Vagina (tissue), 2 donors: ENCODE data around the gene MAD1L1. TPM values are rescaled to one million over a fixed set of nuclear protein-coding genes. Genes with fewer than 3 reads are reported as not detected.

ENCODE experiments used
- DNase-seq, 2 donors: peaks; one replicate each; pipeline ENCODE4 v3.0.0-alpha.2; 2017; ENCODE audit errors: extremely low spot score in 2 of 2
- H3K27ac ChIP-seq: fragments of 200-600 bp; sonication (generic); one replicate; pipeline ENCODE4 v1.5.1; 2019
- H3K27me3 ChIP-seq: fragments of 200-600 bp; sonication (generic); one replicate; pipeline ENCODE4 v1.5.1; 2019
- H3K36me3 ChIP-seq, 2 donors: fragments of 200-600 bp; sonication (generic); one replicate each; pipeline ENCODE4 v1.5.1; 2017 to 2019
- H3K4me1 ChIP-seq: fragments of 200-600 bp; sonication (generic); one replicate; pipeline ENCODE4 v1.5.1; 2019
- H3K4me3 ChIP-seq, 2 donors: fragments of 200-600 bp; sonication (generic); 1 replicate in 1 of 2; 2 replicates in 1 of 2; pipeline ENCODE4 v1.5.1; 2016 to 2019
- H3K9me3 ChIP-seq: fragments of 200-600 bp; sonication (generic); one replicate; pipeline ENCODE4 v1.5.1; 2019
- CTCF ChIP-seq, 3 experiments: fragments of 450-650 bp in 2 of 3; fragments of 200-600 bp in 1 of 3; sonication (generic) in 1 of 3; IDR thresholded peaks; one replicate each; pipeline ENCODE4 v1.5.1; 2017 to 2019; ENCODE audit warnings: antibody characterized with exemption in 3 of 3, mild to moderate bottlenecking in 2 of 3, moderate library complexity in 2 of 3
- POLR2A ChIP-seq, 2 donors: fragments of 450-650 bp; IDR thresholded peaks; one replicate each; pipeline ENCODE4 v1.6.1; 2017; ENCODE audit warnings: antibody characterized with exemption in 2 of 2, mild to moderate bottlenecking in 2 of 2, moderate library complexity in 2 of 2
- POLR2AphosphoS5 ChIP-seq, 2 donors: sonication (generic); formaldehyde crosslinking; IDR thresholded peaks; one replicate each; pipeline ENCODE4 v1.9.0; 2017; ENCODE audit warnings: antibody characterized with exemption in 2 of 2, mild to moderate bottlenecking in 2 of 2, low read depth in 1 of 2; ENCODE audit not compliant: insufficient read depth in 1 of 2
- intact Hi-C: fragments of 100-400 bp; cut with DNase I; formaldehyde crosslinking; loops from one replicate; pipeline ENCODE4 v1.15.1; 2023
- total RNA-seq: library from RNA; depleted of rRNA; stranded (reverse); fragments of >200 nt; gene quantifications from one replicate; pipeline ENCODE4 v1.2.3, GENCODE V29; 2016

Gene MAD1L1
- total RNA-seq, 1 donor from 2014 or later, result 62.4 TPM

- Histone ChIP-seq H3K27me3 (no peaks in the 10 kb centered on the region), H3K4me3 (no peak overlapping the region), H3K4me1 (peaks cover 32% of the 10 kb centered on the region), H3K9me3 (no peaks in the 10 kb centered on the region), H3K27ac (no peak overlapping the region), H3K36me3 (no peaks in the 10 kb centered on the region)
- DNase-seq, result no peak
- intact Hi-C loops, result no loop called here
- TF ChIP-seq POLR2AphosphoS5 (IDR thresholded peaks at IDR 0.05; ENCODE audit: insufficient read depth in 1 of 2, low read depth in 1 of 2) (no peak), POLR2A (IDR thresholded peaks at IDR 0.05) (no peak), CTCF (IDR thresholded peaks at IDR 0.05) (no peak)
Observed at GRCh38 chr7:2118056-2118455, 114.7 kb downstream of the MAD1L1 start.

GRCh38 chr7:2117646-2118045 lies 115.1 kb downstream of the MAD1L1 start:
- no peaks in the 10 kb centered on the region for H3K9me3 ChIP-seq
- H3K36me3 ChIP-seq, result no peaks in the 10 kb centered on the region
- no peak for TF ChIP-seq POLR2A (IDR thresholded peaks at IDR 0.05)
- no peak for TF ChIP-seq POLR2AphosphoS5 (IDR thresholded peaks at IDR 0.05; ENCODE audit: insufficient read depth in 1 of 2, low read depth in 1 of 2)
- no peak for TF ChIP-seq CTCF (IDR thresholded peaks at IDR 0.05)
- H3K27me3 ChIP-seq, result no peaks in the 10 kb centered on the region
- no peak for DNase-seq
- H3K4me1 ChIP-seq, result peaks cover 32% of the 10 kb centered on the region
- H3K27ac ChIP-seq, result no peak overlapping the region
- H3K4me3 ChIP-seq, result no peak overlapping the region
- intact Hi-C loops, result no loop called here

GRCh38 chr7:2116989-2117591 lies 115.7 kb downstream of the MAD1L1 start:
- Histone ChIP-seq H3K36me3 (no peaks in the 10 kb centered on the region), H3K4me3 (no peak overlapping the region), H3K9me3 (no peaks in the 10 kb centered on the region), H3K4me1 (peaks cover 32% of the 10 kb centered on the region), H3K27me3 (no peaks in the 10 kb centered on the region), H3K27ac (no peak overlapping the region)
- no peak for TF ChIP-seq POLR2A (IDR thresholded peaks at IDR 0.05)
- no peak for TF ChIP-seq CTCF (IDR thresholded peaks at IDR 0.05)
- TF ChIP-seq POLR2AphosphoS5 (IDR thresholded peaks at IDR 0.05; ENCODE audit: insufficient read depth in 1 of 2, low read depth in 1 of 2), result no peak
- intact Hi-C loops, result no loop called here
- DNase-seq, result no peak

GRCh38 chr7:2116448-2116810 lies 116.3 kb downstream of the MAD1L1 start:
- Histone ChIP-seq H3K36me3 (no peaks in the 10 kb centered on the region), H3K4me3 (no peak overlapping the region), H3K27ac (no peak overlapping the region), H3K4me1 (peaks cover 32% of the 10 kb centered on the region), H3K27me3 (no peaks in the 10 kb centered on the region), H3K9me3 (no peaks in the 10 kb centered on the region)
- intact Hi-C loops, result no loop called here
- DNase-seq, result no peak
- no peak for TF ChIP-seq CTCF (IDR thresholded peaks at IDR 0.05)
- TF ChIP-seq POLR2AphosphoS5 (IDR thresholded peaks at IDR 0.05; ENCODE audit: insufficient read depth in 1 of 2, low read depth in 1 of 2), result no peak
- no peak for TF ChIP-seq POLR2A (IDR thresholded peaks at IDR 0.05)

GRCh38 chr7:2115760-2116447 lies 116.8 kb downstream of the MAD1L1 start:
- Histone ChIP-seq H3K27me3 (no peaks in the 10 kb centered on the region), H3K9me3 (no peaks in the 10 kb centered on the region), H3K4me1 (peaks cover 32% of the 10 kb centered on the region), H3K36me3 (no peaks in the 10 kb centered on the region), H3K27ac (no peak overlapping the region), H3K4me3 (no peak overlapping the region)
- DNase-seq, result no peak
- intact Hi-C loops, result no loop called here
- TF ChIP-seq CTCF (IDR thresholded peaks at IDR 0.05), result no peak
- TF ChIP-seq POLR2AphosphoS5 (IDR thresholded peaks at IDR 0.05; ENCODE audit: insufficient read depth in 1 of 2, low read depth in 1 of 2), result no peak
- TF ChIP-seq POLR2A (IDR thresholded peaks at IDR 0.05), result no peak
